HepG2 (cell line): ENCODE results near the gene ERCC5. TPM values are rescaled to one million over a fixed set of nuclear protein-coding genes. Genes with fewer than 3 reads are reported as not detected.

Source experiments
- AHR ChIP-seq: IDR thresholded peaks from 2 replicates; pipeline ENCODE4 v1.6.1; 2018; ENCODE audit warnings: missing genetic modification reagents, missing compliant biosample characterization
- ARNT2 ChIP-seq: sonication (generic); formaldehyde crosslinking; IDR thresholded peaks from 2 replicates; pipeline ENCODE4 v1.8.0; 2022; ENCODE audit warnings: mild to moderate bottlenecking, low read depth, missing genetic modification reagents, moderate library complexity
- ESRRA ChIP-seq: sonication (generic); formaldehyde crosslinking; IDR thresholded peaks from 2 replicates; pipeline ENCODE4 v1.5.1; 2020; ENCODE audit warnings: mild to moderate bottlenecking, low read depth, missing genetic modification reagents
- GFI1 ChIP-seq: sonication (generic); formaldehyde crosslinking; IDR thresholded peaks from 2 replicates; pipeline ENCODE4 v1.5.0; 2020; ENCODE audit warnings: missing genetic modification reagents, mild to moderate bottlenecking, borderline replicate concordance
- HOXA7 ChIP-seq: sonication (generic); formaldehyde crosslinking; IDR thresholded peaks from 2 replicates; pipeline ENCODE4 v1.8.1; 2022; ENCODE audit warnings: mild to moderate bottlenecking, missing genetic modification reagents, moderate library complexity
- HOXA9 ChIP-seq: sonication (generic); formaldehyde crosslinking; IDR thresholded peaks from 2 replicates; pipeline ENCODE4 v1.8.1; 2022; ENCODE audit warnings: missing genetic modification reagents, mild to moderate bottlenecking, moderate library complexity, borderline replicate concordance
- HOXD1 ChIP-seq: sonication (generic); formaldehyde crosslinking; IDR thresholded peaks from 2 replicates; pipeline ENCODE4 v1.5.0; 2020; ENCODE audit warnings: missing genetic modification reagents
- KDM5A ChIP-seq: fragments of 200-600 bp; sonication (generic); IDR thresholded peaks from 2 replicates; pipeline ENCODE4 v1.7.0; 2018; ENCODE audit warnings: antibody characterized with exemption, mild to moderate bottlenecking, low read length, borderline replicate concordance
- NFE2L1 ChIP-seq: sonication (generic); formaldehyde crosslinking; IDR thresholded peaks from 2 replicates; pipeline ENCODE4 v1.4.0; 2020; ENCODE audit warnings: missing genetic modification reagents, mild to moderate bottlenecking, borderline replicate concordance
- NFRKB ChIP-seq: fragments of 450-650 bp; IDR thresholded peaks from 2 replicates; pipeline ENCODE4 v1.6.1; 2017
- SNAPC2 ChIP-seq: sonication (generic); formaldehyde crosslinking; IDR thresholded peaks from 2 replicates; pipeline ENCODE4 v1.8.1; 2022; ENCODE audit warnings: mild to moderate bottlenecking, missing genetic modification reagents
- SOX5 ChIP-seq: IDR thresholded peaks from 2 replicates; pipeline ENCODE4 v1.6.1; 2016; ENCODE audit warnings: borderline replicate concordance
- SPEN ChIP-seq: sonication (generic); formaldehyde crosslinking; IDR thresholded peaks from 2 replicates; pipeline ENCODE4 v1.5.1; 2020; ENCODE audit warnings: low read depth, mild to moderate bottlenecking, missing genetic modification reagents
- STAG1 ChIP-seq: sonication (generic); formaldehyde crosslinking; IDR thresholded peaks from 2 replicates; pipeline ENCODE4 v1.4.0; 2020; ENCODE audit warnings: missing genetic modification reagents
- YEATS4 ChIP-seq: sonication (generic); formaldehyde crosslinking; IDR thresholded peaks from 2 replicates; pipeline ENCODE4 v1.4.0; 2020; ENCODE audit warnings: missing genetic modification reagents, borderline replicate concordance
- ZMYM2 ChIP-seq: sonication (generic); formaldehyde crosslinking; IDR thresholded peaks from 2 replicates; pipeline ENCODE4 v1.8.0; 2022; ENCODE audit warnings: mild to moderate bottlenecking, missing genetic modification reagents
- ZNF564 ChIP-seq: sonication (generic); formaldehyde crosslinking; IDR thresholded peaks from 2 replicates; pipeline ENCODE4 v1.8.1; 2023; ENCODE audit warnings: mild to moderate bottlenecking, missing genetic modification reagents
- ZNF709 ChIP-seq: sonication (generic); formaldehyde crosslinking; IDR thresholded peaks from 2 replicates; pipeline ENCODE4 v1.5.0; 2020; ENCODE audit warnings: mild to moderate bottlenecking, missing genetic modification reagents
- ZNF777 ChIP-seq: sonication (generic); formaldehyde crosslinking; IDR thresholded peaks from 2 replicates; pipeline ENCODE4 v1.4.0; 2020; ENCODE audit warnings: missing genetic modification reagents
- ZNF891 ChIP-seq: sonication (generic); formaldehyde crosslinking; IDR thresholded peaks from 2 replicates; pipeline ENCODE4 v1.5.0; 2020; ENCODE audit warnings: mild to moderate bottlenecking, missing genetic modification reagents
- polyA plus RNA-seq, 8 experiments: library from polyadenylated mRNA; depleted of rRNA in 3 of 8; stranded (reverse) in 7 of 8; unstranded in 1 of 8; fragments of >200 nt; fragmentation: Illumina TruSeq in 4 of 8; extraction: Trizol in 4 of 8; gene quantifications; 2 replicates each; pipeline versions ENCODE4 v1.2.1 to v1.2.3, GENCODE V29; 2011 to 2016; ENCODE audit warnings: low read depth in 4 of 8, missing spikeins in 1 of 8, mixed read lengths in 1 of 8; ENCODE audit not compliant: insufficient read depth in 1 of 8
- total RNA-seq, 5 experiments: library from RNA; depleted of rRNA; stranded (reverse); fragments of >200 nt; fragmentation: Illumina TruSeq; extraction: Trizol; gene quantifications; 2 replicates each; pipeline ENCODE4 v1.2.3, GENCODE V29; 2016; ENCODE audit warnings: low read depth in 1 of 5
- TF ChIP-seq, protein P1 (sequence below), 2 experiments: sonication (generic) in 1 of 2; formaldehyde crosslinking in 1 of 2; IDR thresholded peaks; 2 replicates each; pipeline versions ENCODE4 v1.4.0 to v1.6.1; 2018 to 2020; ENCODE audit warnings: missing genetic modification reagents in 2 of 2, borderline replicate concordance in 1 of 2, low read depth in 1 of 2, mild to moderate bottlenecking in 1 of 2, missing biosample characterization in 1 of 2
- TF ChIP-seq, protein P2 (sequence below): IDR thresholded peaks from 2 replicates; pipeline ENCODE4 v1.6.1; 2016; ENCODE audit warnings: low read depth, missing genetic modification reagents, missing compliant biosample characterization

The ERCC5 gene
- total and polyA plus RNA-seq, 2 of the 13 experiments (the other 11 are each of a cell fraction or from before 2014, with no cell fraction given), result 12.9 to 35.5 TPM

DNA sequence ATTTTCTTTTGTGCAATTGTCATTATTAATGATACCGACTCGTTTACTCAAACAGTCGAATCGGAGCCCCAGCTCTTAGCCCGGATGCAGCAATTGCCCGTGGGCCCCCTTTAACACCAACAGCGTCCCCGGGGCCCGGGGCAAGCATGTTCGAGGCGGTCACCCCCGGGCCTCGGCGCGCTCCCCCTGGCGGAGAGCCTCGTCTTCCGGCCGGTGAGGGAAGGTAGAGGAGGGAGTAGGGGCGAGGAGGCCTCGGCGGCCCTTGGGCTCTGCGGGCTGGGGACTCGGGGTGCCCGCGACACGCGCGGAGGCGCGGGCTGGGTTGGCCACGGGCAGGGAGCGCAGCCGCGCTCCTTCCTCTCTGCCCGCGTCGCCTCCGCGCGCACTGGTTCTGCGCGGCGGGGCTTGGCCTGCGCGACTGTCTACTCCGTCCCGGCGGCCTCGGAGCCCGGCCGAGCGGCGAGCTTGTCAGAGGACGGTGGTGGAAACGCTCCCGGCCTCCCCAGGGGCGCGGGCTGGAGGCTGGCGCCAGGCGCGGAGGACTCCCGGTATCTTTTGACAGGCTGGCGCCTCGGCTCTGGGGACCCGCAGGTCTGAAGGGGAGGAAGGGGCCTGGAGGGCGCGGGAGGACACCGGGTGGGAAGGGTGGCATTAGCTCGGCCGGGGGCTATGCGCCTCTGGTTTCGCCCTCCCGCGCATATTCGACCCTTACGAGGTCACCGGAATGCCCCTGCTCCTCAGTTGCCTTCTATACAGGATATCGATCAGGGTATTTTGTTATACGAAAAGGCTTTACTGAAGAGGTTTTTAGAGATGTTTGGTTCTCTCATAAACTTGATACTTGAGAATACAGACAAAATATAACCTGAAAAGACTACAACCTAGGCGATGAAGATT is 45.4 kb upstream of the ERCC5 start (continued):
- TF ChIP-seq, protein P1, sequence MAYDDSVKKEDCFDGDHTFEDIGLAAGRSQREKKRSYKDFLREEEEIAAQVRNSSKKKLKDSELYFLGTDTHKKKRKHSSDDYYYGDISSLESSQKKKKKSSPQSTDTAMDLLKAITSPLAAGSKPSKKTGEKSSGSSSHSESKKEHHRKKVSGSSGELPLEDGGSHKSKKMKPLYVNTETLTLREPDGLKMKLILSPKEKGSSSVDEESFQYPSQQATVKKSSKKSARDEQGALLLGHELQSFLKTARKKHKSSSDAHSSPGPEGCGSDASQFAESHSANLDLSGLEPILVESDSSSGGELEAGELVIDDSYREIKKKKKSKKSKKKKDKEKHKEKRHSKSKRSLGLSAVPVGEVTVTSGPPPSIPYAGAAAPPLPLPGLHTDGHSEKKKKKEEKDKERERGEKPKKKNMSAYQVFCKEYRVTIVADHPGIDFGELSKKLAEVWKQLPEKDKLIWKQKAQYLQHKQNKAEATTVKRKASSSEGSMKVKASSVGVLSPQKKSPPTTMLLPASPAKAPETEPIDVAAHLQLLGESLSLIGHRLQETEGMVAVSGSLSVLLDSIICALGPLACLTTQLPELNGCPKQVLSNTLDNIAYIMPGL (CRISPR knock-in tag; IDR thresholded peaks at IDR 0.05; ENCODE audit: borderline replicate concordance in 1 of 2, low read depth in 1 of 2), result peak; percentile 99
- TF ChIP-seq GFI1 (CRISPR knock-in tag) (peak; percentile 14; the same call in 1 of the 2 replicates), HOXA9 (peak; percentile 18; the same call in 1 of the 2 replicates), YEATS4 (CRISPR knock-in tag) (peak; percentile 76), ZNF709 (peak; percentile 86), SNAPC2 (CRISPR knock-in tag) (peak; percentile 90), ARNT2 (CRISPR knock-in tag) (peak; percentile 73; the same call in 1 of the 2 replicates), ZMYM2 (CRISPR knock-in tag) (peak; percentile 71; the same call in 1 of the 2 replicates), SPEN (CRISPR knock-in tag) (peak; percentile 80; the same call in 1 of the 2 replicates), ZNF777 (CRISPR knock-in tag) (peak; percentile 98), NFE2L1 (CRISPR knock-in tag) (no peak), ESRRA (CRISPR knock-in tag) (no peak), HOXA7 (CRISPR knock-in tag) (no peak), ZNF564 (CRISPR knock-in tag) (peak; percentile 74; the same call in 1 of the 2 replicates), NFRKB (no peak), STAG1 (CRISPR knock-in tag) (peak; percentile 53), AHR (CRISPR knock-in tag) (no peak), ZNF891 (CRISPR knock-in tag) (peak; percentile 47; the same call in 1 of the 2 replicates), KDM5A (no peak), SOX5 (CRISPR knock-in tag) (no peak), HOXD1 (CRISPR knock-in tag) (0 out of 2 replicates have a peak, but pooled peaks have one; percentile 9)
- TF ChIP-seq, protein P2, sequence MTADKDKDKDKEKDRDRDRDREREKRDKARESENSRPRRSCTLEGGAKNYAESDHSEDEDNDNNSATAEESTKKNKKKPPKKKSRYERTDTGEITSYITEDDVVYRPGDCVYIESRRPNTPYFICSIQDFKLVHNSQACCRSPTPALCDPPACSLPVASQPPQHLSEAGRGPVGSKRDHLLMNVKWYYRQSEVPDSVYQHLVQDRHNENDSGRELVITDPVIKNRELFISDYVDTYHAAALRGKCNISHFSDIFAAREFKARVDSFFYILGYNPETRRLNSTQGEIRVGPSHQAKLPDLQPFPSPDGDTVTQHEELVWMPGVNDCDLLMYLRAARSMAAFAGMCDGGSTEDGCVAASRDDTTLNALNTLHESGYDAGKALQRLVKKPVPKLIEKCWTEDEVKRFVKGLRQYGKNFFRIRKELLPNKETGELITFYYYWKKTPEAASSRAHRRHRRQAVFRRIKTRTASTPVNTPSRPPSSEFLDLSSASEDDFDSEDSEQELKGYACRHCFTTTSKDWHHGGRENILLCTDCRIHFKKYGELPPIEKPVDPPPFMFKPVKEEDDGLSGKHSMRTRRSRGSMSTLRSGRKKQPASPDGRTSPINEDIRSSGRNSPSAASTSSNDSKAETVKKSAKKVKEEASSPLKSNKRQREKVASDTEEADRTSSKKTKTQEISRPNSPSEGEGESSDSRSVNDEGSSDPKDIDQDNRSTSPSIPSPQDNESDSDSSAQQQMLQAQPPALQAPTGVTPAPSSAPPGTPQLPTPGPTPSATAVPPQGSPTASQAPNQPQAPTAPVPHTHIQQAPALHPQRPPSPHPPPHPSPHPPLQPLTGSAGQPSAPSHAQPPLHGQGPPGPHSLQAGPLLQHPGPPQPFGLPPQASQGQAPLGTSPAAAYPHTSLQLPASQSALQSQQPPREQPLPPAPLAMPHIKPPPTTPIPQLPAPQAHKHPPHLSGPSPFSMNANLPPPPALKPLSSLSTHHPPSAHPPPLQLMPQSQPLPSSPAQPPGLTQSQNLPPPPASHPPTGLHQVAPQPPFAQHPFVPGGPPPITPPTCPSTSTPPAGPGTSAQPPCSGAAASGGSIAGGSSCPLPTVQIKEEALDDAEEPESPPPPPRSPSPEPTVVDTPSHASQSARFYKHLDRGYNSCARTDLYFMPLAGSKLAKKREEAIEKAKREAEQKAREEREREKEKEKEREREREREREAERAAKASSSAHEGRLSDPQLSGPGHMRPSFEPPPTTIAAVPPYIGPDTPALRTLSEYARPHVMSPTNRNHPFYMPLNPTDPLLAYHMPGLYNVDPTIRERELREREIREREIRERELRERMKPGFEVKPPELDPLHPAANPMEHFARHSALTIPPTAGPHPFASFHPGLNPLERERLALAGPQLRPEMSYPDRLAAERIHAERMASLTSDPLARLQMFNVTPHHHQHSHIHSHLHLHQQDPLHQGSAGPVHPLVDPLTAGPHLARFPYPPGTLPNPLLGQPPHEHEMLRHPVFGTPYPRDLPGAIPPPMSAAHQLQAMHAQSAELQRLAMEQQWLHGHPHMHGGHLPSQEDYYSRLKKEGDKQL (CRISPR knock-in tag), result no peak
